Stimulated activated CD4-positive, alpha-beta T cell treated with anti-CD3 and anti-CD28 coated beads, TNF-alpha, amount 100 ng/mL, for 48 hours (primary cell): Measurements from ENCODE around the gene PTPRJ.

Experiments
- DNase-seq, 3 donors: peaks; one replicate each; pipeline ENCODE4 v3.0.0-alpha.2; 2020; ENCODE audit warnings: low read depth in 3 of 3

PTPRJ gene

DNA sequence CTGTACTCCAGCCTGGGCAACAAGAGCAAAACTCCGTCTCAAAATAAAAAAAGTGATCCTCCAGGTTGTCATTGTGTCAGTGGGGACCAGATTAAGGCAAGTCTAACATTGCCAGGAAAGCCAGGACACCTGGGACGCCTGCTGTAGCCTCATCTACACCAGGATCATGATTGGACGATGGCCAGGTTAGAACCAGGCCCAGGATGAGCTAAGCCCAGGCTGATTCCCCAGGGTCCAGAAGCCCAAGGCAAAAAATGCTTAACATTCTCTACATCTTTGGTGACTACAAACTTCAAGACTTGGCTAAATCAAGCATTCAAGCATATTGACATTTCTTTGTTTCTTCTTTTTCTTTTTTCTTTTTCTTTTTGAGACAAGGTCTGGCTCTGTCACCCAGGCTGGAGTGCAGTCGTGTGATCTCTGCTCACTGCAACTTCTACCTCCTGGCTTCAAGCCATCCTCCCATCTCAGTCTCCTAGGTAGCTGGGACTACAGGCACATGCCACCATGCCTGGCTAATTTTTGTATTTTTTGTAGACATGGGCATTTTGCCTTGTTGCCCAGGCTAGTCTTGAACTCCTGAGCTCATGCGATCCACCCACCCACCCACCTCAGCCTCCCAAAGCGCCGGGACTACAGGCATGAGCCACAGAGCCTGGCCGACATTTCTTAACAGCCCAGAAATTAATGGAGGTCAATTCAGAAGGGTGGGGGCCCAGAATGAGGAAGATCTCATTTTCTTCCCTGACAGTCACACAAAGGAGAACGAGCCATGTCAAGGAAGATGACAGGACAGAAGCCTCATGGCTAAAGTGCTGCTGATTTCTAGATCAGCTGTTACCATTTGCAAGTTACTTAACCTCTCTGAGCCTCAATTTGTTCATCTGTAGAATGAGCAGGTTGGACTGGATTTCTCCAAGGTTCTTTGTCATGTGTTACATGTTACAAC is 12.5 kb upstream of the PTPRJ start:
- DNase-seq: no peak

DNA sequence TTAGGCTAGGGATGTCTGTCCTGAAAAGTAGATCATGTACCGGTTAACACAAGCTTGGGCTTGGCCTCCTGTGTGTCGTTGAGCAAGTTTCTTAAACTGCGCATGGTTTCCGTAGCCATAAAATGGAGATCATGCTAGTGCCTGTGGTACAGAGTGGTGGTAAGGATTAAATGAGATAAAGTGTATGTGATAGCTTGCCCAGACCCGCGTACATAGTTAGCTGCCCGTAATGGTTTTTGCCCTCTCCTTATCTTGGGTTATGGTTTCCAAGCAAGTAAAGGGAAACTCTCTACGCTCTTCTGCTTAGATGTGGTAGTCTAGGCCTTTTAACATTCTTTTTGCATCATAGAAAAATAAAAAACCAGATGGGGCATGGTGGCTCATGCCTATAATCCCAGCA is 11.0 kb upstream of the PTPRJ start:
- DNase-seq: no peak

DNA sequence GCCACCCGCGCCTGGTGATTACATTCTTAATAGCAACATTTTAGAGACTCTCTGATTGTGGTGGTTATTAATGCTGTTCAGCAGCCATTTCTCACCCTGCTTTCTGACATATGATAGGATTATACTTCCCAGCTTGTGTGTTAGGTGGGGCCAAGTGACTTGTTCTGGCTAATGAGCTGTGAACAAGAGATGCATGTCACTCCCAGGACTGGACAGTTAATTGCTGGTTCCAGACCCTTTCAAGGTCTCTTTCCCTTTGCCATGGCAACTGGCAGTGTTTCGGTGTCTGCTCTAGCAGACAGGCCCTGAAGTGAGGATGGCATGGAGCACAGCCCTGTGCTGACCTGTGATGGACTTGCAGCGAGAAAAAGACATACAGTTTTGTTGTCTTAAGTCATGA is 8.9 kb upstream of the PTPRJ start:
- DNase-seq: no peak

DNA sequence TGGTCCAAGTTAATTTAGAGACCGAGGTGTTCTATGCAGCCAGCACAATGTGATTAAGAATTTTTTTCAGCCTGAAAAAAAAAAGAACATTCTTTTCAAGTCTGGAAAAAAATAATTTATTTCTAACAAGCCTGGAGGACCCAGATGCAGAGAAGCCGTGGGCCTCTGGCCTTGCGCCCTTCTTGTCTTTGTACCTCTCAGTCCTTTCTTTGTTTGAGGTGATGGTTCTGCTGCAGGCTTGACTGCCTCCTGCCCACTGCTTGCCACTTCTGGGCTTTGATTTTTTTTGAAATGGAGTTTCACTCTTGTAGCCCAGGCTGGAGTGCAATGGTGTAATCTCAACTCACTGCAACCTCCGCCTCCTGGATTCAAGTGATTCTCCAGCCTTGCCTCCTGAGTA is 7.2 kb upstream of the PTPRJ start:
- no peak for DNase-seq

DNA sequence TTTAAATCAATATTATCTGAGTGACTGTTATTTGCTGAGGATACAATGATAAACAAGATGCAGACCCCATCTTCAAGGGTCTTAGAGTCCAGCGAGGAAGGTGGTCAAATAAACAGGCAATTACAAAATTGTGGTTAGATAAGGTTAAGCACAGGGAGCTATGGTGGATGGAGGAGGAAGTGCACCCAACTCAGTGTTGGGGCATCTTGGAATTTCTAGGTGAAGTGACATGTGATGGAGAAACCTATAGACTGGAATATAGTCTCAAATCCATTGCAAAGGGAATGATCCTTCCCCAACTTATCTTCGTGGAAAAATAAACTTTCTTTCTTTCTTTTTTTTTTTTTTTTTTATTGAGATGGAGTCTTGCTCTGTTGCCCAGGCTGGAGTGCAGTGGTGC is 3.4 kb upstream of the PTPRJ start:
- no peak for DNase-seq

DNA sequence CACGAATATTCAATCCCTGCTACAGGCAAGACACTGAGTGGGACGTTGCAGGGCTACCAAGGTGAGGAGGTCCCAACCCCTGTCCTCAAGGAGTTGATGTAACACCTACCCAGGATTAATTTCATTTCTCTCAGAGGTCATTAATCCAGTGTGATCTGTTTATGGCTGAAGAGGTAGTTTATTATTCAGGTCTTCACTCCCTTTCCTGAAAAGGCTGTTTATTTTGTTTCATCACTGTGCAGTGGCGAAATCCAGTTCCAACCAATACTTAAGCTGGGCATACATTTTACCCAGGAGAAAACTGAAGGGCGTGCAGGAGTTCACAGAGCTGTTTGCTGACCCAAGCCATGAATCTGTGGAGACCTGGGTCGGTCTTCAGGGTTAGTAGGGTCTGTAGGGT is 2.7 kb upstream of the PTPRJ start:
- no peak for DNase-seq

DNA sequence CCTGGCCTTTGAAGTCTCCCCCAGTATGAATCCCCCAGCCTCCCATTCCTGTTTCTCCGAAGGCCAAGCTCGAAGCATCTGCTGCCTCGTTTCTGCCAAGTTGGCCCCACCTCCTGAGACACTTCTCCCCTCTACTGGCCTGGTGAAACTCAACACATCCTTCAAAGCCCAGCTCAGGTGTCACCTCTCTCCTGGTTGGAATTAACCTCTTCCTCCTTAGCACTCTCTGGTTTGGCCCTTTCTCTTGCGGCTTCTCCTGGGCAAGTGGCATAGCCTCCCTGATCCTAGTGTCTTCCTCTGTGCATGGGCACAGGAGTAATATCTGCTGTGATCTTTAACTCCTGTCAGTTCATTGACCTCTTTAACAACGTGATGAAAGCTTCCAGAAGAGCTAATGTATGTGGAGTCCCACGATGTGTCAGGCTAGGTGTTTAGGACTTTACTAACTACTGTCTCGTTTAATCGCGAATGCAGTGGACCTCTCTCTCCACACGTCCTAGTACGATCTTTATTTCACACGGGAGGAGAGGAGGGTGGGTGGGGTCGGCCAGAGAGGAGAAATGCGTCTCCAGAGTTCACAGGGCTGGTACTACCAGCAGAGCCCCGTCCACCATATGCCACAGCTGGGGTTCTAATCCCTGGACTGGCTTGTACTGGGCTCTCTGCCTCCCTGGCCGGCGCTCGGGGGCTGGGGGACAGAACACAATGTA is 826 bp upstream of the PTPRJ start:
- DNase-seq: no peak

DNA sequence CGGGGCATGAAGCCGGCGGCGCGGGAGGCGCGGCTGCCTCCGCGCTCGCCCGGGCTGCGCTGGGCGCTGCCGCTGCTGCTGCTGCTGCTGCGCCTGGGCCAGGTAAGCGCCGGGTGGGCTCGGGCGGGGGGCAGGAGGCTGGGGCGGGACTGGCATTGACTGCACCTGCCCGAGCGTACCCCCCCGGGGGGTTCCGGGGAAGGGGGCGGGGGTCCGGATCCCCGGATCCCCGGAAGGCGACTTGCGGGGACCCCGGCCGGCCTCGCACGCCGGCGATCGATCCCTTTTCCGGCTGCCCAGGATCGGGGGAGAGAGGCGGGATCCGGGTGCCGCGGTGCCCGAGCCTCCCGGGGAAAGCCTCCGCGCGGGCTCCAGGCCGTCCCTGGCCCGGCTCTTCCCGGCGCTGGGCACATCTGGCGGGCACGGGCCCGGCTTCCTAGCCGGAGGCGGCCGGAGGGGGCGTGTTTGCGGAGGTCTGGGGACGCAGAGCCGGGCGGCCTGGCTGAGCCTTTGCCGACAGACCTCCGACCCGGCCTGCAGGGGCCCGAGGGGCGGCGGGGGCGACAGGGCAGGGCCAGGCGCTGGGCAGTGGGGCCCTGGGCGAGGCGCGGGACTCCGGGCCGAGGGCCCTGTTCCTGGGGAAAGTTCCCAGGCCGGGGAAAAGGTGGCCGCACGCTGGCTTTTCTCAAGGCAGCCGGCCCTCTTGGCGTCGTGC is 705 bp downstream of the PTPRJ start:
- DNase-seq: no peak

DNA sequence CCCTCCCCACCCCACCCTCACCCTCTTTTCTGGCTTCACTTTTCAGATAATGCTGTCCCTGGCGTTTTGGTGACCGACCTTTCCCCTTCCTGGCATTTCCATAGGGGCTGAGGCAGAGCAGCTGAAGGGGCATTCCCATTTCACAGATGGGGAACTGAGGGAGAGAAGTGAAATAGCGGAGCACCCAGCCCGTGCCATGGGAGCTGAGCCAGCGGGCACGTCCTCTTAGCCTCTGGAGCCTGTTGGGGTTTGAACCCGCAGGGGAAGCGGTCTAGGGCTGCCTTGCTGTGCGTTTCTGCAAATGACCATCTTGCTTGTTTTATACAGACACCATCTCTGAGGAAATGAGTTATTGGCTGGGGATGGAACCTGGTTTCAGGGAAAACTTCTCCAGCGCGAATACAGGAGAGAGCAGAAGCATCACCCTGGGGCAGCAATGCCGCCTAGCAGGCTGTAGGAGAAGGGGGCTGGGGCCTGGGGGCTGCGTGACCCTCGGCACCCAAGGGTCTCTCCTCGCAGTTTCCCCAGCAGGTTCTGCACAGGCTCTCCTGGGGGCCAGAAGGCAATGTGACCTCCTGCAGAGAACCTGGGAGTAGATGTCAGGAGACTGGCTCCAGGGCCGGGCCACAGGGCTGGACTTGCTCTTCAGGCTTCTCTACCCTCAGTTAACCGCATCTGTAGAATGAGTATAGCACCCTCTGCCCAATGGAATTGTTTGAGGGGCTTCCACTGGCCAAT is 1.5 kb downstream of the PTPRJ start:
- no peak for DNase-seq

DNA sequence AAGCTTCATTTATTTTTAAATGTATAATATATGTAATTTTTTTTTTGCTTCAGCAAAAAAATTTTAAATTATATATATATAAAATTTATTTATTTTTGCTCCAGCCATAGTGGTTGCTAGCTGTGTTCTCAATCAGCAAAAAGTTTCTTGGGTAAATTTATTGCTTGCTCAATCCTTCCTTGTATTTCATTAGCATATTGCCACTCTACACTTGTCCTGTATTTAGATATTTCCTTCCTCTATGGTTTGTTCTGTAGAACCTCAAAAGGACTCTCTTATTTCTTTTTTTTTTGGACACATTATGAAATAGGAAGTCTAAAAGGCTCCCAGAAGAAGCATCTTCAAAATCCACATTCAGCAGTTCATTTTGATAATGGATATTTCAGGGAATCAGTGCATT is 2.3 kb downstream of the PTPRJ start:
- no peak for DNase-seq

DNA sequence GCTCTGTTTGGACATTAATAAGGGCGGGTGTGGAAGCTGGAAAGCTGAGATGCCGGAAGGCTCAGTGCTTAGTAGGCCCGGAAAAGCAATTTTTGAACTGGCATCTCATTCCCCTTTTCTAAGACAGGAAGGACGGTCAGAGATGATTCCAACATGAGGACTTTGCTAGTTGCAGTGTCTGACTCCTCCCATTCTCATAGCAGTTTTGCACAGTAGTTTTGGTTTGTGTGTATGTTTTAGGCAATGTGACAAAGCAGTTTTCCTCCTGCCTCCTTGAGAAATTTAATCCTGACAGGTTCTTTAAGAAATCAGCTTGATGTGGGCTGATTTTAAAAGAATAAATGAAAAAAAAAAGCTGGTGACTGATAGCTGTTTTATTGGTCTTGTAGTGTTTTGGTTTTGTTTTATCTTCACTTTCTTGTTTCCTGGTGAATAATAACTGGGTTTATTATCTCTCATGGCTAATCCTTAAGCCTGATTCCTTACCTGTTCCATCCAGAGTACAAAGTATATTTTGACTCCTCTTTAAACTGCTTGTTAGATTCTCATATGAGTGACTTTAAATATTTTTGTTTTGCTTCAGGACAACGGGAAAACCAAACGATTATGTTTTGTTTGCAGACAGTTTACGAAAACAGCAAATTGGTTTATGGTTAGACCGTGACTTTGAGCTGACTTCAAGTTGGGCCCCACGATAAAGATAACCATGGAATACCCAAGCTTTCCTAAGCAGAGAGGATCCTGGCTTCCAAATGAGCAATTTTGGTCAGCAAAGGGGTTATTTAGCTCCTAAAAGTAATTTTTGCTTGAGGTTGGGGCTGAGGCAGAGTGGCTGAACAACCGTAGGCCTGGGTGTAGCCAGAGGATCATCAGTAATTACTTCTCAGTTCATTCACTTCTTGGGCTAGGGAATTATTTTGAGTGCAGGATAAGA is 3.4 kb downstream of the PTPRJ start:
- DNase-seq: no peak

DNA sequence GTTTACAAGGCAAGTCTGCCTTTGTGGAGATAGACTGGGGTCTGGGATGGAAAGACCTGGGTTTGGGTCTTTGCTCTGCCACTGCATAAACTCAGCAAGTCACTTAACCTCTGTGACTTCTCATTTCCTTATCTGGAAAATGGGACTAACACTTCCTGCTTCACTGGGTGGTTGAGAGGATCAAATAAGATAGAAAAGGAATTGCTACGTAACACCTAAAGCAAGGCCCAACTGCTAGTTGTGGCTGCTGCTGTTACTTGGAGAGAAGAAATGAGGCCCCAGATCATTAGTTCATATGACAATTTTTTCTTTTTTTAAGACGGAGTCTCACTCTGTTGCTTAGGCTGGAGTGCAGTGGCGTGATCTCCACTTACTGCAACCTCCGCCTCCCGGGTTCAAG is 5.9 kb downstream of the PTPRJ start:
- no peak for DNase-seq

DNA sequence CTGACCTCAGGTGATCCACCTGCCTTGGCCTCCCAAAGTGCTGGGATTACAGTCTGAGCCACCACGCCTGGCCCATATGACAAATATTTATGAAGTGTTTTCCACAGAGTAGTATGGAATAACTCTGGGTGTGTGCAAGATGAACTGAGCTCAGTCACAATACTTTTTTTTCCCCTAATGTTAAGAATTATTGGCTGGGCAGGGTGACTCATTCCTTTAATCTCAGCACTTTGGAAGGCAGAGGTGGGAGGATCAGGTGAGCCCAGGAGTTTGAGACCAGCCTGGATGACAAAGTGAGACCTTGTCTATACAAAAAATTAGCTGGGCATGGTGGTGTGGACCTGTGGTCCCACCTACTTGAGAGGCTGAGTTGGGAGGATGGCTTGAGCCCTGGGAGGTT is 6.4 kb downstream of the PTPRJ start:
- DNase-seq: no peak

DNA sequence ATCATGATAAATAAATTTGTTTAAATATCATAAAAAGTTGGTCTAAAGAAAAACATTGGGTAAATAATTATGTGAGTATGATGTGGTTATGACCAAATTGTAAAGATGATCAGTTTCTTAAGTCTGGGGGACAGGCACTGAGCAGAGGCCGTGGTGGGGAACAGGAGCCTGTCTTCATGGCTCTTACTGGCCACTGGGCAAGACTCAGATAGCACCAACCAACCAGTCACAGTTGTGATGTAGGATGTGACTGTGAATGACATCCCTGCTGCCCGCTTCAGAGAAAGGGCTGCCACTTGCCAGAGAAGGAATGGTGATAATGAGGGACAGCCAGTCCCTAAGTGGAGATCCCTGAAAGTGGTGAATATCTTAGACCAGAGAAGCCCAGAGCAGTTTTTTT is 7.0 kb downstream of the PTPRJ start:
- DNase-seq: no peak

DNA sequence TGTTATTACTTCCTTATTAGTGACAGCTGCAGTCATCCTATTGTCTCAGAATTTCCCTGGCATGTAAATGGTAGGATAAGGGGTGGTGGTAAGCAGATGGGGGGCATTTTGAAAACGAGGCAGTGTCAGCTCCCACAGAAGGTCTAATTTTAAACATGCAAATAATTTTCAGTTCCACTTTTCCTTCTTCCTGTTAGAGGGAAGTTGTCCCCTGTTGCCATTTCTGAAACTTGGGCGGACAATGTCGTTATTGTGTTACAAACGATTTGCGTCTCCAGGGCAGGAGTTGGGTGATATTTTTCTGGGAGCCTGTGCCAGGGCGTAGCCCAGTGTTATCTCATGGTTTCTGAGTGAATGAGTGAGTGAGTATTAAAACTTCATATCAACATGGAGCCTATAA is 7.4 kb downstream of the PTPRJ start:
- DNase-seq: no peak

DNA sequence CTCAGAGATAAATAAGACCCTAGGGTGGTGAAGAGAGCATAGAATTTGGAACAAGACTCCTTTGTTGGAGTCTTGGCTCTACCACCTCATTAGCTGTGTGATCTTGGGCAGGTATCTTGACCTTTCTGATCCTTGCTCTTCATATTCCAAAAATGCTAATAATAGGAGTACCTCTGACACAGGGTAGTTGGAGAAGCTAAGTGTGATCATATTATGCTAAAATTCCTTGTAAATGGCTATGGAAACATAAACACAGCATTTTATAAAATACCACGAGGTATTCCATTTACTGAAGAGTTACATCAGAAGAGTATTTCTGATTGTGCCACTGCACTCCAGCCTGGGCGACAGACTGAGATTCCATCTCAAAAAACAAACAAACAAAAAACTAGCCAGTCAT is 9.4 kb downstream of the PTPRJ start:
- no peak for DNase-seq

DNA sequence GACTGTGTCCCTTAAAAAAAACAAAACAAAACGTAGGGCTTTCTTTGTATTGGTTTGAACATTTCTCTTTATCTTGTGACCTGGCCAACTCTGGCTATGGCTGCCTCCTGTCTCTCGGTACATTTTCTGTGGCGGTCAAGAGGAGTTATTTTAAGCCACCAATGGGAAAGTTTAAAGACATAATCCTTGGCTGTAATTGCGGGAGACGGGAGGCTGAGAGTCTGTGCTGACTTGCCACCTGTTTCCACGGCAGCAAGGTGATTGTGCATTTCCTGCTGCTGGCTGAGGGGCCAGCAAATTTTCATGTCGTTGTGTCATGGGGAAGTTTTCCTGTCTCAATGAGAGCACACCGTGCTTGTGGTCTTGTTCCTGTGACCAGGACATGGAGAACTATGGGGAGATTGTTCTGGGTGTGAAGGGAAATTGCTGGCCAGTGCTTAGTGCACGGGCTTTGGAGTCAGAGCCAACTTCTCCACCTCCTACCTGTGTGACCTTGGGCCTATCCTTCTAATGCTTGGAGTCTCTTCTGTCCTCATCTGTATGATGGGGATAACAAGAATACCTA is 11.0 kb downstream of the PTPRJ start:
- DNase-seq: no peak

DNA sequence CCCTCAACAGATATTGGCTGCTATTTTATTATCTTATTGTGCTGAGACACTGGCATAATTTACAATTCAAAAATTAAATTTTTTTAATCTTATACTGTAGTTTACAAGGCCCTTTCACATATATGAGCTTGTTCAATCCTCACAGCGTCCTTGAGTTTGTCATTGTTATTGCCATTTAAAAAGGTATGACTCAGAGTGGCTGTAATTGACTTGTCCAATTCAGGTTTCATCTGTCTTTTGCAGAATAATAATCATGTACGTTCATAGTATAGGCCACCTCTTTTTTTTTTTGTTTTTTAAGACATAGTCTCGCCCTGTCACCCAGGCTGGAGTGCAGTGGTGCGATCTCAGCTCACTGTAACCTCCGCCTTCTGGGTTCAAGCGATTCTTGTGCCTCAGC is 11.5 kb downstream of the PTPRJ start:
- no peak for DNase-seq

DNA sequence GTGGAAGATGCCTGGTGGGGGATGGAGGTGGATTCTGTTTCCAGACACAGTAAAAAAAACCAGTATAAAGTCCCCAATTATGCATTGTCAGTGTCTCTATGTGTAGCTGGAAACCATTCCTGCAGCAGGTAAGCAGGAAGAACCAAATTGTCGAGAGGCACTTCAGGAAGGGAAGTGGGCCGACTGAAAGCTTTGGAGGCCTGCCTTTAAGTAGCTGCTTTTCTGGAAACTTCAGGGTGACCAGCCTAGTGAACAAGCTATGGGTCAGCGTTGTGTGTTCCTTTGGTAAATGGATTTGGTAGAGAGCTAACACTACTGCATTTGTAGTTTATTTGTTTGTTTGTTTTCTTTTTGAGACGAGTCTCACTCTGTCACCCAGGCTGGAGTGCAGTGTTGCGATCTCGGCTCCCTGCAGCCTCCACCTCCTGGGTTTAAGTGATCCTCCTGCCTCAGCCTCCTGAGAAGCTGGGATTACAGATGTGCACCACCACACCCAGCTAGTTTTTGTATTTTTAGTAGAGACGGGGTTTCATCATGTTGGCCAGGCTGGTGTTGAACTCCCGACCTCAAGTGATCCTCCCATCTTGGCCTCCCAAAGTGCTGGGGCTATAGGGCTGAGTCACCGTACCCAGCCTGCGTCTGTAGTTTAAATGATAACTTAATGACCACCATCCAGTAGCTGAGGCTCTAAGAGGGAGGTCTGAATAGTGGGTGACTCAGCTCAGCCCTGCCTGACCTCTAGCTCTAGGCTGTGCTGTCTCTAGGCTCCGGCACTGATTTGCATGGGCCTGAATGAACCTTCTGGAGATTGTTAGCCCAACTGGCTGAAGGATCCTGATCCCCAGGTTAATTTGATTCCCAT is 12.8 kb downstream of the PTPRJ start:
- no peak for DNase-seq

DNA sequence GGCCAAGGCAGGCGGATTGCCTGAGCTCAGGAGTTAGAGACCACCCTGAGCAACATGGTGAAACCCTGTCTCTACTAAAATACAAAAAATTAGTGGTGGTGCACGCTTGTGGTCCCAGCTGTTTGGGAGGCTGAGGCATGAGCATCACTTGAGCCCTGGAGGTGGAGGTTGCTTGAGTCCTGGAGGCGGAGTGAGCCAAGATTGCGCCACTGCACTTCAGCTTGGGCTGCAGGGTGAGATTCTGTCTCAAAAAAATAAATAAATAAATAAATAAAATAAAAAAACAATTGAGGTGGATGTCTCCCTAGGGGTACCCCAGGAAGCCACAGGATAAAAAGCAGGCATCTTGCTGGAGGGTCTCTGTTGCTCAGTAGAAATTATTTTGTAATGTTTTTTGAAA is 14.1 kb downstream of the PTPRJ start:
- DNase-seq: no peak
